ENCODE measurements around the gene TSPAN19.
"Not testable (repeated sequence)": the region's sequence is repeated elsewhere in the genome, so short reads cannot be mapped to it uniquely, and the experiment has no call there.

The TSPAN19 gene

GRCh38 chr12:85036234-85036707 is at the start of gene TSPAN19, which contains the start of gene LRRIQ1:
TSS of gene TSPAN19 (minus strand) at chr12:85036277. CDS start at chr12:85029946, 6,331 bp downstream.
TSS of gene LRRIQ1 (plus strand) at chr12:85036351. CDS start at chr12:85038177, 1,826 bp downstream.
- no peak for DNase-seq

GRCh38 chr12:85085066-85085465 is 49.0 kb upstream of the TSPAN19 start:
- DNase-seq, result no peak

GRCh38 chr12:85076688-85077430 is 40.8 kb upstream of the TSPAN19 start:
- DNase-seq, result no peak

- DNase-seq, result no peak
These were observed 36.7 kb upstream of the TSPAN19 start for GRCh38 chr12:85072826-85073225.

- no peak for DNase-seq
These were observed 29.9 kb upstream of the TSPAN19 start for GRCh38 chr12:85065837-85066482.

- no peak for DNase-seq
These were observed 24.8 kb upstream of the TSPAN19 start for GRCh38 chr12:85060916-85061315.

- DNase-seq, result no peak
These were observed 23.5 kb upstream of the TSPAN19 start for GRCh38 chr12:85059594-85059993.

- DNase-seq, result no peak
These were observed 22.3 kb upstream of the TSPAN19 start for GRCh38 chr12:85058339-85058738.

- DNase-seq, result no peak
These were observed 21.4 kb upstream of the TSPAN19 start for GRCh38 chr12:85057370-85057963.

- no peak for DNase-seq
These were observed 7.8 kb upstream of the TSPAN19 start for GRCh38 chr12:85043829-85044228.

- no peak for DNase-seq
These were observed 5.3 kb upstream of the TSPAN19 start for GRCh38 chr12:85041395-85041794.

GRCh38 chr12:85036733-85037132 is 656 bp upstream of the TSPAN19 start:
- no peak for DNase-seq

GRCh38 chr12:85029456-85029855 is 6.6 kb downstream of the TSPAN19 start:
- no peak for DNase-seq

- no peak for DNase-seq
These were observed 18.0 kb downstream of the TSPAN19 start for GRCh38 chr12:85018098-85018497.

- DNase-seq, result no peak
These were observed 18.5 kb downstream of the TSPAN19 start for GRCh38 chr12:85017618-85018017.

- DNase-seq, result no peak
These were observed 18.9 kb downstream of the TSPAN19 start for GRCh38 chr12:85017133-85017532.

GRCh38 chr12:85016413-85016812 is 19.7 kb downstream of the TSPAN19 start:
- no peak for DNase-seq

GRCh38 chr12:85007836-85008235 is 28.2 kb downstream of the TSPAN19 start:
- DNase-seq, result no peak

- DNase-seq, result no peak
These were observed 29.9 kb downstream of the TSPAN19 start for GRCh38 chr12:85006206-85006605.

- no peak for DNase-seq
These were observed 30.5 kb downstream of the TSPAN19 start for GRCh38 chr12:85005615-85006014.

GRCh38 chr12:85005047-85005446 is 31.0 kb downstream of the TSPAN19 start:
- not testable (repeated sequence) for DNase-seq

- no peak for DNase-seq
These were observed 31.9 kb downstream of the TSPAN19 start for GRCh38 chr12:85004204-85004603.

GRCh38 chr12:85002778-85003296 is 33.2 kb downstream of the TSPAN19 start:
- DNase-seq, result no peak

- DNase-seq, result no peak
These were observed 35.3 kb downstream of the TSPAN19 start for GRCh38 chr12:85000729-85001128.

All from stimulated activated naive CD4-positive, alpha-beta T cell treated with Interleukin-2 at 50 U/mL for 16 hours (primary cell).